GM21825 (cell line): ENCODE measurements around the gene DMD.

Experiments used
- ATAC-seq: cut with Tn5 transposase; IDR thresholded peaks from one replicate; pipeline ENCODE4 v1.9.1; 2021; ENCODE audit warnings: mild to moderate bottlenecking, moderate library complexity; ENCODE audit not compliant: unreplicated experiment

Gene DMD

DNA sequence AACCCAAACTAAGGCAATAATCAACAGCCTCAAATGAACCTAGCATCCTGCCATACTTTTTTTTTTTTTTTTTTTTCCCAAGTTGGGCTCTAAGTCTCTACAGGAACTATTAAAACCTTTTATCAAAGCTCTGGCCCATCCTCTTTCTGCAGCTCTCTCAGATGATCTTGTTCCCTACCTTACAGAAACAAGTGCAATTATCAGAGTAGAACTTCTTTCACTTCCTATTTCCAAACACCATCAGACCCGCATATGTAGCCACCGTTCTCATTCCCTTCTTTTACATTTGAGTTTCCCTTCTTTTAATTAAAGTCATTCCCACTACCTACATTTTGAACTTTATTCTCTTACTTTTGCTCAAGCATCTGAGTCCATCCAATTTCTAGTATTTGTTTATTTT lies 690.6 kb downstream of the DMD start:
- no peak for ATAC-seq

DNA sequence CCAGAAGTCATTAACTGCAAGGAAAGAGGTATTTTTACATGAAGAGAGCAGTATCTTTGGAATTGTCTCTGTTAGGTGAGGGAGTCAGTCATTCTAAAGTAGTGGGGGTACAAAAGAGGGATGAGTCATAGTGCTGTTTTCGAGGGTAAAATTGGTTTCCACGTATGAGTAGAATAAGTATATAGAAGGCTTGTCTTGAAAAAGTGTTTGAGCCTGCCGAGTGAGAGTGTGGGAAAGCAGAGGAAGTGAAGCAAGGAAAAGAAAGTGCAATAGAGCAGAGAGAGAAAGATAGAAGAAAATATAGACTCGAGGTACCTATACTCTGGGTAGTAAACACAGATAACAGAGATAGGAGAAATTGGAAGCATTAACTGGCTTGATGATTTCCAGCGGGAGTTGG lies 696.4 kb downstream of the DMD start:
- peak; percentile 89 for ATAC-seq

DNA sequence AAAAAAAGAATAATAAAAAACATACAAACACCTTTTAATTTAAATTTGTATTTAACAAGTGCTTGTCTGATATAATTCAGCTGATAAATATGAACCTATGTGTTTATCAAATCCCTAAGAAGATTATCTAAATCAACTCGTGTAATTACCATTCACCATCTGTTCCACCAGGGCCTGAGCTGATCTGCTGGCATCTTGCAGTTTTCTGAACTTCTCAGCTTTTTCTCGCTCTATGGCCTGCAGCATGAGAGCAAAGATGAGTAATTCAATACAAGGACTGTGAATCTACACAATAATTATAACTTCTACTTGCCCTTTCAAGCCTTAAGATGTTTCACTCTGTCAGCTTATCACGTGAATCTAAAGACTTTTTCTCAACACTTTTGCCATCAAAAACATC lies 709.7 kb downstream of the DMD start:
- ATAC-seq = no peak

DNA sequence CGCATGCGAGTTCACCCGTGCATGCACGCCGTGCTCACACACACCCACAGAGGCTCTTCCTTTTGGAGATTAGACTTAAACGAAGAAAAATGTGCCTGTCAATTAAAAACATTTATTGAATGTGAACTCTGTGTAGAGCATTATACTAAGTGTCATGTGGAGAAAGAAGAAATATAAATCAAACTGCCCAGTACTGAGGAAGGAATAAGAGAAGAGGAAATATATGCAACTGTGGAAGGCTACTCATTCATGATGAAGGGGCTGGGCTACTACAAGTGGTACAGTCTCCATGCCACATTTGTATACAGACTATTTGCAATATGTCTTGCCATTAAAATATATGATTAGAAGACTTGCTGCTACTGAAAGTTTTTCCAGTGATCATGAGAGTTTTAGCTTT lies 714.7 kb downstream of the DMD start:
- no peak for ATAC-seq

DNA sequence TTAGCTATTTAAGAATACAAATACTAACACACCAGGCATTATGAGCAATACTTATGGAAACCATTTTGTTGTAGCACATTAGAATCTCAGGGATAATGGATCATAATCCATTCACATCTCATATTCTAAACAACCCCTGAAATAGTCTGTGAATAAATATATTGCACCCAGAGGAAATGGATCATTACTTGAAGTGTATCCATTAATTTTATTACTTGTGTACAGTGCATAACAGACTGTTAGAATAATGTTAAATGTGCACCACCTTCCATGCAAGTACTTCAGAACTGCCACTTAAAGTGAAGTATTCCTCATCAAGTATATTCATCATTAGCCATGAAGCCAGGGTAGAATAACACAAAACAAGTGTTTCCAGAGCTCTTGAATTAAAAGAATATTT lies 715.5 kb downstream of the DMD start:
- ATAC-seq = no peak

DNA sequence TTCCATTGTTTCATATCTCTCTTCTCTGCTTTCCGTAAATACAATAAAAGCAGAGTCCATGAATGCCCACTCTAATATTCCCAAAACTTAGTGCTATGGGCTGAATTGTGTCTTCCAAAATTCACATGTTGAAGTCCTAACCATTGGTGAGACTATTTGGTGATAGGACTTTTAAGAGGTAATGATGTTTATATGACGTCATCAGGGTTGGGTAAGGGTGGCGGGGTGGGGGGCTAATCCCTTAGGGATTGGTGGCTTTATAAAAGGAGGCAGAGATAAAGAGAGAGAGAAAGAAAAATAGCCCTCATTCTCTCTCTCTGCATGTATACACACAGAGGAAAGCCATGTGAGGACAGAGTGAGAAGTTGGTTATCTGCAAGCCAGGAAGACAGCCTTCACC lies 722.2 kb downstream of the DMD start:
- no peak for ATAC-seq

DNA sequence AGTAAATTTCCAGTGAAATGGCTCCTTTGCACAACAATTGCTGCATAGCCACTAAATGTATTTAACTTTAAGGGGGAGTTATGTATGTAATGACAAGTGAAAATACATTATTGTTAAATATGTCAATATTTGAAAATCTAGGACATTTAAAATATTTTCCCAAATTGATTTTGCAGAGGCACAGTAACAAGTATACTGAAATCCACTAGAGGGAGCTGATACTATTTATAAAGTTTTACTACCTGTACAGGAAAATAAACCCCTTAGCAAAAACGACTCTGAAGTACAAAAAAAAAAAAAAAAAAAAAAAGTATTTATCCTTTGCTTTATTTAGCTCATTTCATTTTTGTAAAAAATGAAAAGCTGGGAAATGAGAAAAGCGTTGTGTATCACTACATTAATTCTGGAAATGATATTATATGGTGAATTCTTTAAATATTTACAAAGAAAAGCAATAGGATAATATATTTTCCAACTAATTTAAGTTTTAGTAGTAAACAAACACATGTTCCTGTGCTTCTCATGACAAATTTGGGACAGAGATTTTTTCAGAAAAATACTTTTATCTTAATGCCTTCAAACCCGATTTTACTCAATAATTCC lies 727.7 kb downstream of the DMD start:
- no peak for ATAC-seq

DNA sequence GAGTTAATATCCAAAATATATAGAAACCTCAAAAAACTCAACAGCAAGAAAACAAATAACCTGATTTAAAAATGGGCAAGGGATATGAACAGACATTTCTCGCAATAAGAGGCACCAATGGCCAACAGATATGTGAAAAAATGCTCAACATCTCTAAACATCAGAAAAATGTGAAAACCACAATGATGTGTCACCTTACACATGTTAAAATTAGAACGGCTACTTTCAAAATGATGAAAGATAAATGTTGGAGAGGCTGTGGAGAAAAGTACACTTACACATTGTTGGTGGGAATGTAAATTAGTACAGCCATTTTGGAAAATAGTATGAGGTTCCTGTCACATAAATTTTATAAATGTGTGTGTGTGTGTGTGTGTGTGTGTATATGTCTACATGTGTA lies 731.3 kb downstream of the DMD start:
- ATAC-seq = no peak

DNA sequence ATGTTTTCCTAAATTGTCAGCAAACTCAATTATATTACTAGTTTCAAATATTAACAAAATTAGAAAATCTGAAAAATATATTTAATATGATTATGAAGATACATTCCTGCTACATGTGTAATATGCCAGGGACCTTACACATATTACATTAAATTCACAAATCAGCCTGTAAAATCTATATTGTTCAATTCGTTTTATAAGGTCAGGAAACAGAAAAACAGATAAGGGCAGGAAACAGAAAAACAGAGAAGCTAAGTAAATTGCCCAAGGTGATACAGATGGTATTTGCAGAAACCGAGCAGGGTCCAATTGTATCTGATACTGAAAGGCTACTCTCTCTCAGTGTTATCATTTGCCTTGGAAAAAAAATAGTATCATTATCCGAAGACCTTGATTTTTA lies 739.0 kb downstream of the DMD start:
- ATAC-seq = no peak

DNA sequence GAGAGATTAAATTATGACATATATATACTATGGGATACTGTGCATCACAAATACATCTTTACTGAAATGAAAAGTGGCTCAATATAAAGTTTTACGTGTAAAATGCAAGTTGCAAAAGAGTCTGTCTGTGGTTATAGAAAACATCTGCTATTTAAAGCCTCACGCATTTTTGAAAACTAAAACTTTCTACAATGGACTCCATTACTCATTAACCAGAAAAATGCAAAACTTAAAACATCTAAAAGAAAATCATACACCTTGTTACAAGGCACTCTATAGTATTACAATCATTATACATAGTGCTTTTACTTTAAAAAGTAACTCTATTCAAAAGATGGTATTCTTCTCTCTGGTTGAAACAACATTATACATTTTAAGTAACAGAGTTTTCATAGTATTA lies 755.6 kb downstream of the DMD start:
- ATAC-seq = no peak

DNA sequence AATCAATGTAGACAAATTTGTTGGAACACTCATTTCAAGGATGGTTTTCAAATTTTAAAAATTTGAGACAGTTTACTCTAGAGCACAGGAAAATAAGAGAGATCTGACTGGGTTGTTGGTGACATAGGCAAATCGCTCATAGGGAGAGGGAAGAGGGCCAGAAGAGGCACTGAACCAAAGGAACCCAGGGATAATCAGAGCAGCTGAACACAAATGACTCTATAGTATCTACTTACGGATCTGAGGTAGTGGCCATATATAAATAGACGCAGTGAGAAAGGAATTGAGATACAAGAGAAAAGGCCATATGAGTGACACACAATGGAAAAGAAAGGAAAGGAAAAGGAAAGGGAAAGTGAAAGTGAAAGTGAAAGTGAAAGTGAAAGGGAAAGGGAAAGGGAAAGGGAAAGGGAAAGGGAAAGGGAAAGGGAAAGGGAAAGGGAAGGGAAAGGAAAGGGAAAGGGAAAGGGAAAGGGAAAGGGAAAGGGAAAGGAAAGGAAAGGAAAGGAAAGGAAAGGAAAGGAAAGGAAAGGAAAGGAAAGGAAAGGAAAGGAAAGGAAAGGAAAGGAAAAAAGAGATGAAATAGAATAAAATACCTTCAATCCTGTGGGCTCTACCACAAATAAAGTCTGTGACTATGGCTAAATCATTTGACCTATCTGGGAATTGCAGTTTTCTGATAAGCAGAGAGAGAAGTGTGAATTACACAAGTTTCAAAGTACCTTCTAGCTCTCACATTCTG lies 759.2 kb downstream of the DMD start:
- ATAC-seq = no peak

DNA sequence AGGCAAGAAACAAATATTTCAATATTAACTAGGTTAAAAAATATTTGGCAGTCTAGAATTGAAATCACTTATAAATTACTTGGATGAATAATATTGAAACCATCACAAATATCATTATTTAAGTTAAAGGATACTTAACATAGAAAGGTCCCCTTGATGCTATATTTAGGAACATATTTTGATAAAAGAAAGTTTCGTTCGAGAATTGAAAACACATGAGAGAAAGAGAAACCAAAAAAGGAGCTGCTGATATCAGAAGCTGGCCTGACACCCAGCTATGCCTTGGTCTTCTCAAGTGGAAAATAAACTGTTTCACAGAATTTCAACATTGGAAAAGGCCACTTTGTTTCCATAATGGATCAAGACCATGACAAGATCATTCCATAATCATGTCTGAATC lies 762.4 kb downstream of the DMD start:
- ATAC-seq = peak; percentile 76

DNA sequence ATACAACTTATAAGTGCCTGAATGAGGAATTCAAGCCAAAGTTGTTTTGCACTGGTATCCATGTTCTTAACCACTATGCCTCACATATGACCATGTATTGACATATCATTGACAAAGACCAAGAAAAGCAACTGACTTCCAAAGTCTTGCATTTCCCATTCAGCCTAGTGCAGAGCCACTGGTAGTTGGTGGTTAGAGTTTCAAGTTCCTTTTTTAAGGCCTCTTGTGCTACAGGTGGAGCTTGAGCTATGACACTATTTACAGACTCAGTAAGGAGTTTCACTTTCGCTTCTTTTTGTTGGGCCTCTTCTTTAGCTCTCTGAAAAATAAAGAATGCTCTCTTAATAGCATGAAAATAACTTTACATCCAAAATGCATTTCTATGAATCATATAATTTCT lies 763.0 kb downstream of the DMD start:
- ATAC-seq = peak; percentile 99

DNA sequence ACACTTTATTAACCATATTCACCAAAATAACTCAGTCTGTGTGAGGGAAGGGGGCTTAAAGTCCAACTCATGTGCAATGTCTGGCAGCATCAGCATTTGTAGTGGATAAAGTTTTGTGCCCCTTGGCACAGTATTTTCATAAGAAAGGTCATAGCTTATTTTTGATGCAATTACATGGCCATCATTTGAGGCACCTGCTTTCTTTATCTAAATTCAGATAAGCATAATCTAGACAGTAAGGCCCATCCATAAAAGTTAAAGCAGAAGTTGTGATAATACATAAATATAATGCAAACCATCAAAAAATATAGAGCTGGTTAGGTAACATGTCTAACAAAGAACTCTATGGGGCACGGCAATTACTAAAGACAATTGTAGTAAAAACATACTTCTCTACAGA lies 763.7 kb downstream of the DMD start:
- no peak for ATAC-seq

DNA sequence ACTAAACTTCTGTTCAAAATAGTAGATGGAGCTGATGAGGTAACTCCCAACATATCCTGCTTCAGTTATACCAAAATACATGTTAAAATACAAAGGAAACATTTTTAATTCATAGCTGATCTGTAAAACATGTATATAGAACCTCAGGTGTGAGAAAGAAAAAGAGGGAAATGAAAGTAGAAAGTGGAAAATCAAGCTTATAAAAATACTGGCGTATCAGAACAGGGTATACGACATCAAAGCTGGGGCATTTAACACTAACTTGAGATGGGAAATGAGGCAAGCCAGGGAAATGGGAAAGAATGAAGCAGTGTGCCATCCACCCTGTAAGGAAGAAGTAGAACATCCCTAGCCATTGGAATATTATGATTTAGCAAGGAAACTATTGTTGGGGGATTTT lies 767.5 kb downstream of the DMD start:
- ATAC-seq = no peak

DNA sequence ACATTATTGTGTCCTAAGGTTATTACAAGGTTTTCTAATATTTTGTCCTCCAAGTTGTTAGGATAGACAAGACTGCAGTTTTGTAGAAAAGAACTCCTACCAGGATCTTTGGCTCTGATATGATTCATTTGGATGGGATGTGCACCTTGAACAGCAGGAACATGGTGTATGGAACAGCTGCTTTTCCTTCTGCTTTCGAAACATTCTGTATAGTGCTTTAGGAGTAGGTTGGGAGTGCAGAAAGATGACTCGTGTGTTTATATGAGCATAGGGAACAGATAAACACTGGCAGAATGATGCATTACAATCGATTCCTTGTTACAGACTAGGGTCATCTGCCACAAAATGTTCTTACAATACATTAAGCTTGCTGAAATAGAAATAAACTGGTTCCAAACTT lies 790.1 kb downstream of the DMD start:
- no peak for ATAC-seq

DNA sequence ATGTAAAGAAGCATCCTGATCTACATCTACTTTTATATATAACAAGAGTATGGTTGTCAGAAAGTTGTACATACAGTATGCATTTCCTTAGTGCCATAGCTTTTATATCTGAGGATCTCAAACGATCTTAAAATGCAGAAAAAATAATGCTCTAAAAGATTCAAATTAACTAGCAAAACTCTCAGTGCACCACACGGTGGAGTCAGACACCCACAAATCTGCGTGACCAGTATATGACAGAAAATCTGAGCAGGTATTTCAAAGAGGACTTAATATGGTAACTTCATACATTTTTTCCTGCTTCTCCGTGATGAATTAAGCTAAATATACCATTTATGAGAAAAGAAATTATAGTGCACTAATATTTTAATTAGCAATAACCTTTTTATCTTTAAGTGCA lies 803.0 kb downstream of the DMD start:
- no peak for ATAC-seq

DNA sequence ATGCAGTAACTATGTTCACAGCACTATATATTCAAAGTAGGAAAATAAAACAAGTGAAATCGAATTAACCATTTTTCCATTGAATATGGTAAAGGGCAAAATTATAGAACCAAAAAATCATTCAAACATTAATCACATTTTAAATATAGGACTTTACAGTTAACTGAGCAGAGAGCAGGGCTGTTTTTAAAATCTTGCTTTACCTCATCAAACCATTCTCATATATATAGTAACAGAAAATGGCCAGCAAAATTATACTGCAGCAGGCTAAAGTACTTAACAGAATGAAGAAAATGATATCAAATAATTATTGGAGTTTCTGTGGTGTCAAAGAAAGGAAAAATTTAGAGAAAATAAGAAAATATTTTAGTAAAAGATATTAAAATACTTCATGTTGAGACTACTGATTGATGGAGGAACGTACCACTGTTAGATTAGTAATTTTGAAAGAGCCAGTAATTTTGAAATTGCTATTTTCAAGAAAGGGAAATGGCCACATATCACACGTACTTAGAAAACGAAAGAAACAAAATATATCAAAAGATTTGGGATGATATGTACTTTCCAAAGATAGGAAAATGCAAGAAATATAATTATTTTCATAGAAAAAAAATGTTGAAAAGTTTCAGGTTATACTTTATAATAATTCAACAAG lies 813.7 kb downstream of the DMD start:
- peak; percentile 64 for ATAC-seq

DNA sequence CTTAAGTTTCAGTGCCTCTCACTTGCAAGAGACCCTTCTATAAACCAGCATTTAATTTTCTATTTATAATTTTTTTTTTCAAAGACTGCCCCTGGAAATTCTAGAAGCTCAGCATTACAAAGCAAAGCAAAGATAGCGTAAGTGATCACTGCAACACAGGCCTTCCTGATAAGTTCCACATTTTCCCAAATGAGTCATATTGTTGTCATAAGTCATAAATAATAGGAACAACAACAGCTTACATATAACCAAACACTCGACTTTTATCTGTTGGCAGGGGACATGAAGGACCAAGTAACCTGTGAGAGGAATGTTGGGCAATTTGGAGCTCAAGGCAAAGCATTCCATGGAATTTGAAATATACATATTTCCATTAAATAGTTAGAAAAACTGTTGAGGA lies 815.5 kb downstream of the DMD start:
- no peak for ATAC-seq

DNA sequence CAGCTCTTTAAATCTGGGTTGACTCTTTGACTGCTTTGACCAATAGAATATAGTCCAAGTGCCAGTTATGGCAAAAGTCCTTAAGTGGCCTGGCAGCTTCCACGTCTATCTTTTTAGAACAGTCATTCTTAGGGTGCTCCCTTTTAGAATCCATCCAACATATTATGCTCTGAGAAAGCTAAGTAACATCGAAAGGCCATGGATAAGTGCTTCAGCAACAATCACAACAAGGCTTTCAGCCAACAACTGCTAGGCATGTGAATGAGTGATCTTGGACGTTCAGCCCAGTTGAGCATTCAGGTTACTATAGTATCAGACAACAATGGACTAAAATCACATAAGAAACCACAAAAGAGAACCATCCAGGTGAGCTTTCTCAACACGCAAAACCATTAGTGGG lies 818.7 kb downstream of the DMD start:
- ATAC-seq = no peak

DNA sequence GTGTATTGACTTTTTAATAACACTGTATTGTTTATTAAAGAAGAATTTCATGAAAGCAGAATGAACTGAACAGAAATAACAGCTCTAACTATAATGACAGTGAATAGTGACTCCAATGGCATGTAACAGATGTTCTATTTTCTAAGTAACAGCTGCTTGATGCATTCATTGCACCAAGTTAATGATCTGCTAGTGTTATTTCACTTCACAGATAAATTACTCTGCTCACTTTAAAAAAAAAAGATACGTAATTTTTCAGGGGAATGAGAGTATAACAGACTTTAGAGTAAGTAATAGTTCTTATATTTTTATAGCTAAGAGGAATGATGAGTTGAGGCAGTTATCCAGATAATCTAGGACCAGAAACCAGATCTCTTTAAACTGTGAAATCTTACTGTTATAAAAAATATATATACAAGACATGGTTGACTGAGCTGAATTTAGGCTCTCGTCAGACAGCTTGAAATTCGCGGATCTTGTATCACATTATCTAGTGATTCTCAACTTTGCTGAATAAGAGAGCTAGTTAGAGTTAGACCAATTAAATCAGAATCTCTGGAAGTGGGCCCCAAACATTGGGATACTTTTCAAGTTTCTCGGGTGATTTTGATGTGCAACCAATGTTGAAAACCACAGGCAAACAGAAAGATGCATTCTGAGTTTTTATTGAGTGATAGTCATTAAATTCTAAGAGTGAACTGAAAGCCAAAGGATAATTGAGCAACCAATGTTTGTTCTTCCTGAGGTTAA lies 840.7 kb downstream of the DMD start:
- no peak for ATAC-seq
